Stomach (tissue), 4 donors: Measurements from ENCODE around the gene ALDH1A2.

ENCODE experiments used
- EP300 ChIP-seq: sonication (generic); formaldehyde crosslinking; IDR thresholded peaks from one replicate; pipeline ENCODE4 v1.6.1; 2017; ENCODE audit warnings: antibody characterized with exemption
- POLR2A ChIP-seq, 4 donors: fragments of 450-650 bp; IDR thresholded peaks; one replicate each; pipeline ENCODE4 v1.6.1; 2016; ENCODE audit warnings: antibody characterized with exemption in 4 of 4, control low read depth in 2 of 4, mild to moderate bottlenecking in 1 of 4, moderate library complexity in 1 of 4
- POLR2AphosphoS5 ChIP-seq, 3 donors: sonication (generic); formaldehyde crosslinking; IDR thresholded peaks; one replicate each; pipeline ENCODE4 v1.6.1; 2016; ENCODE audit warnings: antibody characterized with exemption in 3 of 3
- TF ChIP-seq, protein P1 (sequence below), 7 experiments: fragments of 450-650 bp in 4 of 7; fragments of 200-600 bp in 3 of 7; sonication (generic) in 3 of 7; IDR thresholded peaks; one replicate each; pipeline ENCODE4 v1.5.1; 2016 to 2019; ENCODE audit warnings: antibody characterized with exemption in 7 of 7, control low read depth in 2 of 7, mild to moderate bottlenecking in 1 of 7

DNA sequence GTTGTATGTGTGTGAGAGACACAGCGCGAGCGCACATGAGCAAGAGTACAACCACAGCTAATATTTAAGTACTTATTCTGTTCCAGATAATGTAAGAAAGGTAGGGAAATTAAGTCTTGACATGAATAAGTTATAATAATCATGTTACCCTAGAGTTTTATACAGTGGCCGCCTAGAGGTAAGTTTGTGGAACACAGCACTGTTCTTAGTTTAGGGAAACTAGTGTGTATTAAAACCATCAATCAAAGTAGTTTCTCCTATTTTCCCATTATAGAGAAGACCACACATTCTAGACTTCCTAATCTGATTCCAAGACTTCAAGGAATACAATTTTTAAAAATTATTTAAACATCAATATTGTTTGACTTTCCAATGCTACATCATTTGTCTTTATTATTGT is 9.5 kb downstream of the ALDH1A2 start:
- TF ChIP-seq, protein P1, sequence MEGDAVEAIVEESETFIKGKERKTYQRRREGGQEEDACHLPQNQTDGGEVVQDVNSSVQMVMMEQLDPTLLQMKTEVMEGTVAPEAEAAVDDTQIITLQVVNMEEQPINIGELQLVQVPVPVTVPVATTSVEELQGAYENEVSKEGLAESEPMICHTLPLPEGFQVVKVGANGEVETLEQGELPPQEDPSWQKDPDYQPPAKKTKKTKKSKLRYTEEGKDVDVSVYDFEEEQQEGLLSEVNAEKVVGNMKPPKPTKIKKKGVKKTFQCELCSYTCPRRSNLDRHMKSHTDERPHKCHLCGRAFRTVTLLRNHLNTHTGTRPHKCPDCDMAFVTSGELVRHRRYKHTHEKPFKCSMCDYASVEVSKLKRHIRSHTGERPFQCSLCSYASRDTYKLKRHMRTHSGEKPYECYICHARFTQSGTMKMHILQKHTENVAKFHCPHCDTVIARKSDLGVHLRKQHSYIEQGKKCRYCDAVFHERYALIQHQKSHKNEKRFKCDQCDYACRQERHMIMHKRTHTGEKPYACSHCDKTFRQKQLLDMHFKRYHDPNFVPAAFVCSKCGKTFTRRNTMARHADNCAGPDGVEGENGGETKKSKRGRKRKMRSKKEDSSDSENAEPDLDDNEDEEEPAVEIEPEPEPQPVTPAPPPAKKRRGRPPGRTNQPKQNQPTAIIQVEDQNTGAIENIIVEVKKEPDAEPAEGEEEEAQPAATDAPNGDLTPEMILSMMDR (IDR thresholded peaks at IDR 0.05), result no peak
- no peak for TF ChIP-seq POLR2AphosphoS5 (IDR thresholded peaks at IDR 0.05)
- no peak for TF ChIP-seq POLR2A (IDR thresholded peaks at IDR 0.05)
- TF ChIP-seq EP300, result no peak
